PC-9 (cell line): ENCODE measurements around the gene MGAT3.
"Not testable (repeated sequence)": the region's sequence is repeated elsewhere in the genome, so short reads cannot be mapped to it uniquely, and the experiment has no call there.

ENCODE experiments used
- EZH2 ChIP-seq: fragments of 200-600 bp; sonication (generic); IDR thresholded peaks from 2 replicates; pipeline ENCODE4 v1.8.0; 2017; ENCODE audit warnings: antibody characterized with exemption, low read depth
- TF ChIP-seq, protein P1 (sequence below): fragments of 200-600 bp; sonication (generic); conservative IDR thresholded peaks from 2 replicates; pipeline ENCODE4 v1.6.1; 2017; ENCODE audit warnings: mixed run types, antibody characterized with exemption, mild to moderate bottlenecking, moderate library complexity

DNA sequence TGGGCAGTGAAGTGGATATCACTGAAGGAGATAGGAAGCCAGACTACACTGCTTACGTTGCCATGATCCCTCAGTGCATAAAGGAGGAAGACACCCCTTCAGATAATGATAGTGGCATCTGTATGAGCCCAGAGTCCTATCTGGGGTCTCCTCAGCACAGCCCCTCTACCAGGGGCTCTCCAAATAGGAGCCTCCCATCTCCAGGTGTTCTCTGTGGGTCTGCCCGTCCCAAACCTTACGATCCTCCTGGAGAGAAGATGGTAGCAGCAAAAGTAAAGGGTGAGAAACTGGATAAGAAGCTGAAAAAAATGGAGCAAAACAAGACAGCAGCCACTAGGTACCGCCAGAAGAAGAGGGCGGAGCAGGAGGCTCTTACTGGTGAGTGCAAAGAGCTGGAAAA, 65.3 kb downstream of the MGAT3 start:
- TF ChIP-seq, protein P1, sequence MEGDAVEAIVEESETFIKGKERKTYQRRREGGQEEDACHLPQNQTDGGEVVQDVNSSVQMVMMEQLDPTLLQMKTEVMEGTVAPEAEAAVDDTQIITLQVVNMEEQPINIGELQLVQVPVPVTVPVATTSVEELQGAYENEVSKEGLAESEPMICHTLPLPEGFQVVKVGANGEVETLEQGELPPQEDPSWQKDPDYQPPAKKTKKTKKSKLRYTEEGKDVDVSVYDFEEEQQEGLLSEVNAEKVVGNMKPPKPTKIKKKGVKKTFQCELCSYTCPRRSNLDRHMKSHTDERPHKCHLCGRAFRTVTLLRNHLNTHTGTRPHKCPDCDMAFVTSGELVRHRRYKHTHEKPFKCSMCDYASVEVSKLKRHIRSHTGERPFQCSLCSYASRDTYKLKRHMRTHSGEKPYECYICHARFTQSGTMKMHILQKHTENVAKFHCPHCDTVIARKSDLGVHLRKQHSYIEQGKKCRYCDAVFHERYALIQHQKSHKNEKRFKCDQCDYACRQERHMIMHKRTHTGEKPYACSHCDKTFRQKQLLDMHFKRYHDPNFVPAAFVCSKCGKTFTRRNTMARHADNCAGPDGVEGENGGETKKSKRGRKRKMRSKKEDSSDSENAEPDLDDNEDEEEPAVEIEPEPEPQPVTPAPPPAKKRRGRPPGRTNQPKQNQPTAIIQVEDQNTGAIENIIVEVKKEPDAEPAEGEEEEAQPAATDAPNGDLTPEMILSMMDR, result not testable (repeated sequence)
- not testable (repeated sequence) for TF ChIP-seq EZH2
